ENCODE results near the gene TSPYL2.
A peak's percentile ranks its signal among the peaks of the same experiment; 100 is the strongest.

The TSPYL2 gene

GRCh38 chrX:53081925-53082772, at the start of gene TSPYL2:
TSPYL2 (plus strand) TSS chrX:53082367; CDS start chrX:53082499, 132 bp downstream.
- peak; percentile 87 for DNase-seq (ENCODE audit: low read depth)

- DNase-seq (ENCODE audit: low read depth): no peak
These were observed 46.0 kb upstream of the TSPYL2 start for GRCh38 chrX:53036149-53036548.

DNA sequence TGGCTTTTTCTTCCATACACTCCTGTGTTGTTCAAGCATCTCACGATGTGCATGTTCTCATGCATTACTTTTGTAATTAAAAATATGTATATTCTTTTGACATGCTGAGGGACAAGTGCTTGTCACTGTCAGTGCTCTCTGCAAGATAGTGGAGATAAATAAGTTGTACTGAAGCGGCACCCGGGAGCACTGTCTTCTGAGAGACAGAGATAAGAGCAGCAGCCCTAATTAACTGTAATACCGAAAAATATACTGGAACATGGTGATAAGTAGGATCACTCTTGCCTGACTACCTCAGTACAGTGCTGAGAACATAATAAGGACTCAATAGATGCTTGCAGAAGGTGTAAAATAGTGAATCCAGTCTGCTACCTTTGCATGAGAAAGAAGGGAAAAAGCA, 42.9 kb upstream of the TSPYL2 start:
- no peak for DNase-seq (ENCODE audit: low read depth)

DNA sequence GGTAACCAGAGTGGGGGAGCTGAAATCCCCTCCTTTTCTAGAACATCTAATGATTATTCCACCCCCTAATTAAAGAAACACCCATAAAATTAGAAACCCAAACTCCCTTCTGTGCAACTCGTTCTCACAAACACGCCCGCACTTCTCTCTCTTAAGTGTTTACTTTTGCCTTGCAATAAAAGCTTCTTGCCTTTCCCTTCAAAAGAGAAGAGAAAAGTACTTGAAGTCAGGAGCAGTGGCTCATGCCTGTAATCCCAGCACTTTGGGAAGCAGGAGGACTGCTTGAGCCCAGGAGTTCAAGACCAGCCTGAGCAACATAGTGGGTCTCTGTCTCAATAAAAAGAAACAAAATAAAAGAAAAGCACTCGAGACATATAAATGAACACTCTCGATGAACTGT, 37.2 kb upstream of the TSPYL2 start:
- DNase-seq (ENCODE audit: low read depth): no peak

DNA sequence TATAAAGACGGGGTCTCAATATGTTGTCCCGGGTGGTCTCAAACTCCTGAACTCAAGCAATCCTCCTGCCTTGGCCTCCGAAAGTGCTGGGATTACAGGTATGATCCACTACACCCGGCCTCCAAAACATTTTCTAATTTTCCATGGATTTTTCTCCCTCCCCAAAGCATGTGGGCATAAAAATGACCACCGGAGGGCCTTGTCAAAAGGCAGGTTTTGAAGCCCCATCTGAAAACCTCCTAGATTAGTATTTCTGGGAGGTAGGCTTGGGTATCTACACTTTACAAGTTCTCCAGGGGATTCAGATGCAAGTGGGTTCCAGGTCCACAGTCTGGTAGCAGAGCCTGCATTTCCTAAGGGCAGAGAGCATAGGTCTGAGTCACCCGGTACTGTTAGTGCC, 34.9 kb upstream of the TSPYL2 start:
- no peak for DNase-seq (ENCODE audit: low read depth)

DNA sequence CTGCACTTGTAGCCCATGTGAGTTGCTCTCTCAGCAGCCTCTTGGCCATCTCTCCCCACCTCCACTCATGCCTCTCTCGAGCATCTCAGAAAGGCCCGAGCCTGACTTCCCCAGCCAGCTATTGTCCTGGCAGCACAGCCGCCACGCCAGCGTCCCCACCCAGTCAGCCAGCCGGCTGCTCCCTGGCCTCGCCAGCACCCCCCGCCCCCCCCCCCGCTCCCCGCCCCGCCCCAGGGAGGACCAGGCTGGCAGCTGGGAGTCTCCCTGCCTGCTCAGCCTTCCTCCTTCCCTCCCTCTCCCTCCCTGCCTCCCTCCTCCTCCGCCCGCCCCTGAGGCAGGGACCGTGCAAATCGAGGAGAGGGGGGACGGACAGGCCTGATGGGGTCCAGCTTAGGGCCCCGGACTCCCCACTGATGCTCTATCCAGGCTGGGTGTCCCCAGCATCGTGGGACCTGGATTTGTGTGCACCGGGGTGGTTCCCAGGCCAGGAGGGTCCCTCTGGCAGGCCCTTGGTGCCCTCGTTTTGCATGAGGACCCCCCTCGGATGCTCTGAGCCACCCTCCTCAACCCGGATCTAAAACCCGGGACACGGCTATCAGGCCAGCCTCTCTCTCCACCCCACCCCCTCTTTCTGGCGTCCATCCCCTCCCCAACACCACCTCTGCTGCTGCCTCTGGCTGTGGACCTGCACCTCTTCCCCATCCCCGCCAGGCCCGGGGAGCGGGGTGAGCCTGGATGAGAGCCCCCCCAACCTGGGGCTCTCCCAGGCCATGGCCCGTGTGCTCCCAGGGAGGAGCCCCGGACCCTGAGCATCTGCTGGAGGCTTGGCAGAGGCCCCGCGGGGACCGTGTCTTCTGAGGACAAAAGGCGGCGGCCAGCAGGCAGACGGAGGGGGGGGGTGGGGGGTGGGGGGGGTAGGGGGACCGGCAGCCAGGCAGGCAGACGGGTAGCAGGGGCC, 33.7 kb upstream of the TSPYL2 start, which contains the start of gene GPR173:
Gene GPR173, plus strand, starts transcription at position 621 of the 958 bp plus-strand sequence. CDS start 27,833 bp downstream, outside the sequence.
- DNase-seq (ENCODE audit: low read depth): no peak

DNA sequence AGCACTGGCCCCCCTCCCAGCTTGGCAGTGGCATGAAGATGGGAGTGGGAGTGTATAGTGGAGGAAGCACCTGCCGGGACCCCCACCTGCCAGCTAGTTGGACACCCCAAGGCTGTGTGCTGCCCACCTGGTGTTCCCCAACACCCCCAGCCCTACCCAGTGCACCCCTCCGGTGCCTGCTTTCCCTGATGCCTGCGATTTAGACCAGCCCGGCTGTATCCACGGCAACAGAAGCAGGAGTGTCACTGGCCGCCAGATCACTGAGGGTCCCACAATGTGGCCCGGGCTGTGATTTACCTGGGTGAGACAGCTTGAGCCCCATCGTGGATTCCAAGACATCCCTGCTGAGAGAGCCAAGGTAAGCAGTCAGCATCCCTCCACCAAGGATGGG, 33.0 kb upstream of the TSPYL2 start:
- DNase-seq (ENCODE audit: low read depth): no peak

- DNase-seq (ENCODE audit: low read depth): no peak
These were observed 31.3 kb upstream of the TSPYL2 start for GRCh38 chrX:53050841-53051240.

GRCh38 chrX:53055244-53055849, 26.8 kb upstream of the TSPYL2 start:
- DNase-seq (ENCODE audit: low read depth): no peak

GRCh38 chrX:53056292-53056691, 25.9 kb upstream of the TSPYL2 start:
- no peak for DNase-seq (ENCODE audit: low read depth)

GRCh38 chrX:53065104-53065503, 17.1 kb upstream of the TSPYL2 start:
- DNase-seq (ENCODE audit: low read depth): no peak

DNA sequence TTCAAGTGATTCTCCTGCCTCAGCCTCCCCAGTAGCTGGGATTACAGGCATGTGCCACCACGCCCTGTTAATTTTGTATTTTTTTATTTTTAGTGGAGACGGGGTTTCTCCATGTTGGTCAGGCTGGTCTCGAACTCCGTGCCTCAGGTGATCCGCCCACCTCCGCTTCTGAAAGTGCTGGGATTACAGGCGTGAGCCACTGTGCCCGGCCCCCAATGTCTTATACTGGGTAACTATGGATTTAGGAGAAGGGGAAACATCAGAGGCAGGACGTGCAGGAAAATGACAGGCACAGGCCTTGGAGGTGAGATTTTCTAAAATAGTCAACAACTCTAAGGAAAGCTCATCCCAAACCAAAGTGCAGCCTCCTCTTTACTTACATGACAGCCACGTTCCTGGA, 11.1 kb upstream of the TSPYL2 start:
- no peak for DNase-seq (ENCODE audit: low read depth)

DNA sequence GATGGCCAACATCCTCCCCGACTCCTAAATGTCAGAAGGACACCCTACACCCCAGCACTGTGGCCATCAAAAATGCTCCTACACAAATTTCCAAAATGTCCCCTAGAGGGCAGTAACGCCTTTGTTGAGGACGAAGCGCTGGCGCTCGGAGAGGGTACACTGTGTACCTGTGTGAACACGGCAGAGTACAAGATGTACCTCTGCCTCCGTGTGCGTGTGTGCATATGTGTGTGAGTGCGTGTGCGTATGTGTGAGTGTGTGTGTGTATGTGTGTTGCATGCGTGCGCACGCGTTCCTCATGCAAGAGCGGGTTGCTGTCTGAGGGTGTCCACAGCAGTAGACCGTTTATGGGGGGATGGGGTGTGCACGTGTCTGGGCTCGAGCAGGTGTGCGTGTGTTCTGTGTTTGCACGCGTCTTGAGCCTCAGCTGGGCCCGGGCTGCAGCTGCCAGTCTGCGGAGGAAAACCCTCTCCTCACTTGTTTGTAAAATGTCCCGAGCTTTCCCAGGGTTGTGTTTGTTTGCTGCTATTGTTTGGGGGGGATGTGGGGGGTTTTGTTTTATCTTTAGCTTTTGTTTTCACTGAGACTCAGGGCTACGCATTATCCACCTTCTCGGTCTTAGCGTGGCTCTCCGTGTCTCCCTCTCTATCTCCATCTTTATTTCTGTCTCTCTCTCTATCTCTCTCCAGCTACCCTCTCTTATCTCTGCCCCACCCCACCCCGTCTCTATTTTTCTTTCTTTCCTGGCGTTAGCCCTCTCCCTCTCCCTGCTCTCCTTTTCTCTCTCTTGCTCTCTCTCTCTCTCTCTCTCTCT, 10.4 kb upstream of the TSPYL2 start:
- peak; percentile 55 for DNase-seq (ENCODE audit: low read depth)

- DNase-seq (ENCODE audit: low read depth): no peak
These were observed 9.6 kb upstream of the TSPYL2 start for GRCh38 chrX:53072418-53073114.

DNA sequence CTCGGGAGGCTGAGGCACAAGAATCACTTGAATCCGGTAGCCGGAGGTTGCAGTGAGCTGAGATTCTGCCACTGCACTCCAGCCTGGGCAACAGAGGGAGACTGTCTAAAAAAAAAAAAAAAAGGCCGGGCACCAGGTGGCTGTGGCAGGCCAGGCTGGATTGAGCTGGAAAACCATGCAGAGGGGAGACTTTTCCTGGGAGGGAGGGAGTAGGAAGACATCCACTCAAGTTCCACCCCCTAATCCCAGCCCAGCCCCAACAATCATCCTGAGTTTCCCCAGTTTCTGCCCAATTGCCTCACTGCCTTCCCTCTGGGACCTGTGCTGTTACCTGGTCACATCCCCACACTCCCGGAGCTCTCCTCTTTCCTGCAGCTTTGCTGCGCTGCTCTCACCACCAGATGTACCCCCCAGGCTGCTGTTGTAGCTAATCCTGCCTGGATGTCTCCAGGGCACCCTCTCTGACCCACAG, 9.0 kb upstream of the TSPYL2 start:
- DNase-seq (ENCODE audit: low read depth): no peak

- DNase-seq (ENCODE audit: low read depth): no peak
These were observed 7.2 kb upstream of the TSPYL2 start for GRCh38 chrX:53075011-53075410.

- DNase-seq (ENCODE audit: low read depth): no peak
These were observed 5.5 kb upstream of the TSPYL2 start for GRCh38 chrX:53076671-53077070.

- DNase-seq (ENCODE audit: low read depth): no peak
These were observed 4.7 kb upstream of the TSPYL2 start for GRCh38 chrX:53077207-53078197.

DNA sequence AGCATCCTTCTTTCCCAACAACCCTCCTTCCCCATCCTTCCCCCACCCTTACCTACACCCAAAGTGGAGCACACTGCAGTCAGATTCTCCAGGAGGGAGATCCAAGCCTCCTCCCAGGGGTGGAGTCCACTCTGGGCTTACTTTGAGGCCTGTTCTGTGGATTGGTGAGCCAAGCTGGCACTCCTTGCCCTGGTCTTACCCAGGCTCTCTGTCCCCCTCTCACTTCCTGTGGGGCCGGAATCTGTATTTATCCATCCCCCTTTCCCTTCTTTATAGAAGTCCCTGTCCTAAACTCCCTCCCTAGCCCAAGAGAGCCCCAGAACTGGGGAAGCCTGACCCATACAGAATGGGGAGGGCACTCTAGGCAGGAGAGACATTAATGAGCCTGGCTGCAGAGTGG, 3.2 kb upstream of the TSPYL2 start:
- no peak for DNase-seq (ENCODE audit: low read depth)
